ENCODE measurements around the gene ARHGAP19. TPM values are rescaled to one million over a fixed set of nuclear protein-coding genes. Genes with fewer than 3 reads are reported as not detected.

ARHGAP19 gene
- total and polyA plus RNA-seq, 2 donors (not counting 1 experiment from before 2014, with no cell fraction given), result 5.6 to 7.4 TPM

DNA sequence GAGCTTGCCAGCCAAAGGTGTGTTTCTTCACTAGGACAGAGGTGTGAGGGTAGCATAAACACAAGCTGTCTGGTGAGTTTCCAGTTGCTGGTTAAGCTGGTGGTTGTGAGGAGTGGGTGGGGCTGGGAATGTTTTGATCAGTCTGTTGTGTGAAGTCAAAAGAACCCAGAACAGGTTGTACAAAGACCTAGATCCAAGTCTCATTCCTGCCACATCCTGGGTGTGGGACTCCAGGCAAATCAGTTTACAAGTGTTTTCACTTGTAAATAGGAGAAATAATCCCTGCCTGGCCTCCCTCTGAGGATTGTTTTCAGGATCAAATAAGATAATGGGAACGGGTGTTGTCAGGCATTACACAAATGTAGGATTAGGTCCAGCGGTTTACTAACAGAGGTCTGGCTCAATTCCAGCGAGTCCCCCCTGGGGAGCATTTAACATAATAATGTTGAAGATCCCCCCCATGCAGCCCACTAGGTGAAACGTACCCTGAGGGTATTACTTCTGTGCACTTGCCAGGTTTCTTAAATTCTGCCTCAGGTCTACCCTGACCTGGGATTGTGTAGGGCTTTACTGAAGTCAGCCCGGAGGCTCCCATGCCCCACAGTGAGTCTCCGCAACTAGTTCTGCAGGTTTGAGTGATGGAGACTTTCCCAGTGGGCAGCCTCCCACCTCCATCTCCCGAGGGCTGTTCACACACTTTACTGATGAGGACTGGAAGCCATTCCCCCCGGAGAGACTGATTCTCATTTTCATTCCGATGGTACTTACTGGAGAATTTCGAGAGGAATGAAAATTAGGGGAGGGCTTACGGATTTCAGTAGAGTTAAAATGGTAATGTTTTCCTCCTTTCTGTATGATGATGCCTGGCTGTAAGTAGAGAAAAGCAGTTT, 44.8 kb upstream of the ARHGAP19 start:
- Histone ChIP-seq H3K27ac (ENCODE audit: insufficient read depth, low read length) (no peak overlapping the region), H3K4me2 (ENCODE audit: extremely low read depth, insufficient read depth, low read length) (no peak overlapping the region), H2AFZ (ENCODE audit: low read length) (no peak overlapping the region)

DNA sequence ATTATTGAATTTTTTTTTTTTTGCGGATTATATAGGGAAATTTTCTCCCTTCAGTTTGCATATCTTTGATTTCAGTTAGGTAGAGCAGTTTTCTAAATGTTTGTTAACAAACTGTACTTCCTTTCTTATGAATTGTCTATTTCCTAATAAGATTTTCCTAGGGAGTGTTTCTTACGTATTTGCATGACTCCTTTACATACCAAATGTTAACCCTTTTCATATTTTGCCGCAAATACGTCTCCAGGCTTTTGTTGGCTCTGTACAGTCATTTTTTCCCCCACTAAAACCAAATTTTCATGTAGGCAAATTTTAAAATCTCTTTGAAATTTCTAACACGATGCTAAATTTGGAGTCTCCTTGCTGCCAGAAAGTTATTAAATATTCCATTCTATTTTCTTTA, 44.0 kb upstream of the ARHGAP19 start:
- no peak for DNase-seq (ENCODE audit: low read depth in 2 of 2)
- Histone ChIP-seq H3K4me2 (ENCODE audit: extremely low read depth, insufficient read depth, low read length) (no peak overlapping the region), H3K36me3 (ENCODE audit: control insufficient read depth, insufficient read depth, low read length) (no peaks in the 10 kb centered on the region)

More for the DNA sequence above, 44.8 kb upstream of the ARHGAP19 start:
- Histone ChIP-seq H3K79me2 (ENCODE audit: control insufficient read depth, insufficient read depth, low read length) (peaks cover 3% of the 10 kb centered on the region), H4K20me1 (ENCODE audit: control insufficient read depth, extremely low read depth, insufficient read depth, low read length) (no peaks in the 10 kb centered on the region), H3K4me3 (replicated peaks in 1 of 4; ENCODE audit: control extremely low read depth in 1 of 4, insufficient read depth in 1 of 4, low read depth in 3 of 4, low read length in 4 of 4) (no peak overlapping the region), H3K4me1 (ENCODE audit: control insufficient read depth, extremely low read depth, insufficient read depth, low read length) (no peaks in the 10 kb centered on the region), H3K9ac (ENCODE audit: insufficient read depth, low read length) (no peak overlapping the region), H3K27me3 (ENCODE audit: control insufficient read depth, insufficient read depth, low read length) (peaks cover 15% of the 10 kb centered on the region), H3K9me3 (ENCODE audit: control insufficient read depth, insufficient read depth, low read depth, low read length) (no peaks in the 10 kb centered on the region), H3K36me3 (ENCODE audit: control insufficient read depth, insufficient read depth, low read length) (no peaks in the 10 kb centered on the region)
- no peak for DNase-seq (ENCODE audit: low read depth in 2 of 2)
- TF ChIP-seq, protein P1, sequence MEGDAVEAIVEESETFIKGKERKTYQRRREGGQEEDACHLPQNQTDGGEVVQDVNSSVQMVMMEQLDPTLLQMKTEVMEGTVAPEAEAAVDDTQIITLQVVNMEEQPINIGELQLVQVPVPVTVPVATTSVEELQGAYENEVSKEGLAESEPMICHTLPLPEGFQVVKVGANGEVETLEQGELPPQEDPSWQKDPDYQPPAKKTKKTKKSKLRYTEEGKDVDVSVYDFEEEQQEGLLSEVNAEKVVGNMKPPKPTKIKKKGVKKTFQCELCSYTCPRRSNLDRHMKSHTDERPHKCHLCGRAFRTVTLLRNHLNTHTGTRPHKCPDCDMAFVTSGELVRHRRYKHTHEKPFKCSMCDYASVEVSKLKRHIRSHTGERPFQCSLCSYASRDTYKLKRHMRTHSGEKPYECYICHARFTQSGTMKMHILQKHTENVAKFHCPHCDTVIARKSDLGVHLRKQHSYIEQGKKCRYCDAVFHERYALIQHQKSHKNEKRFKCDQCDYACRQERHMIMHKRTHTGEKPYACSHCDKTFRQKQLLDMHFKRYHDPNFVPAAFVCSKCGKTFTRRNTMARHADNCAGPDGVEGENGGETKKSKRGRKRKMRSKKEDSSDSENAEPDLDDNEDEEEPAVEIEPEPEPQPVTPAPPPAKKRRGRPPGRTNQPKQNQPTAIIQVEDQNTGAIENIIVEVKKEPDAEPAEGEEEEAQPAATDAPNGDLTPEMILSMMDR (conservative IDR thresholded peaks at IDR 0.05 in 1 of 2, IDR thresholded peaks at IDR 0.05 in 1 of 2; ENCODE audit: low read depth in 1 of 2, low read length in 2 of 2), result no peak
- TF ChIP-seq EZH2 (IDR thresholded peaks at IDR 0.05; ENCODE audit: low read length, missing control alignments), result no peak

GRCh38 chr10:97336006-97336405, 43.6 kb upstream of the ARHGAP19 start:
- peaks cover 2% of the 10 kb centered on the region for H3K4me1 ChIP-seq (ENCODE audit: control insufficient read depth, extremely low read depth, insufficient read depth, low read length)

More for the DNA sequence above, 44.0 kb upstream of the ARHGAP19 start:
- peaks cover 15% of the 10 kb centered on the region for H3K27me3 ChIP-seq (ENCODE audit: control insufficient read depth, insufficient read depth, low read length)
- peaks cover 4% of the 10 kb centered on the region for H3K79me2 ChIP-seq (ENCODE audit: control insufficient read depth, insufficient read depth, low read length)
- no peak overlapping the region for H2AFZ ChIP-seq (ENCODE audit: low read length)
- H3K9ac ChIP-seq (ENCODE audit: insufficient read depth, low read length), result no peak overlapping the region
- peaks cover 2% of the 10 kb centered on the region for H3K4me1 ChIP-seq (ENCODE audit: control insufficient read depth, extremely low read depth, insufficient read depth, low read length)
- H4K20me1 ChIP-seq (ENCODE audit: control insufficient read depth, extremely low read depth, insufficient read depth, low read length), result no peaks in the 10 kb centered on the region
- no peak overlapping the region for H3K27ac ChIP-seq (ENCODE audit: insufficient read depth, low read length)
- H3K9me3 ChIP-seq (ENCODE audit: control insufficient read depth, insufficient read depth, low read depth, low read length), result no peaks in the 10 kb centered on the region
- TF ChIP-seq EZH2 (IDR thresholded peaks at IDR 0.05; ENCODE audit: low read length, missing control alignments), result no peak
- TF ChIP-seq, protein P1 (conservative IDR thresholded peaks at IDR 0.05 in 1 of 2, IDR thresholded peaks at IDR 0.05 in 1 of 2; ENCODE audit: low read depth in 1 of 2, low read length in 2 of 2), result no peak
- H3K4me3 ChIP-seq (replicated peaks in 1 of 4; ENCODE audit: control extremely low read depth in 1 of 4, insufficient read depth in 1 of 4, low read depth in 3 of 4, low read length in 4 of 4), result no peak overlapping the region

More at GRCh38 chr10:97336006-97336405, 43.6 kb upstream of the ARHGAP19 start:
- Histone ChIP-seq H3K79me2 (ENCODE audit: control insufficient read depth, insufficient read depth, low read length) (peaks cover 4% of the 10 kb centered on the region), H3K27ac (ENCODE audit: insufficient read depth, low read length) (no peak overlapping the region), H3K4me3 (replicated peaks in 1 of 4; ENCODE audit: control extremely low read depth in 1 of 4, insufficient read depth in 1 of 4, low read depth in 3 of 4, low read length in 4 of 4) (no peak overlapping the region), H3K9ac (ENCODE audit: insufficient read depth, low read length) (no peak overlapping the region), H3K36me3 (ENCODE audit: control insufficient read depth, insufficient read depth, low read length) (no peaks in the 10 kb centered on the region), H4K20me1 (ENCODE audit: control insufficient read depth, extremely low read depth, insufficient read depth, low read length) (no peaks in the 10 kb centered on the region), H2AFZ (ENCODE audit: low read length) (no peak overlapping the region), H3K4me2 (ENCODE audit: extremely low read depth, insufficient read depth, low read length) (no peak overlapping the region), H3K9me3 (ENCODE audit: control insufficient read depth, insufficient read depth, low read depth, low read length) (no peaks in the 10 kb centered on the region), H3K27me3 (ENCODE audit: control insufficient read depth, insufficient read depth, low read length) (peaks cover 15% of the 10 kb centered on the region)
- TF ChIP-seq, protein P1 (conservative IDR thresholded peaks at IDR 0.05 in 1 of 2, IDR thresholded peaks at IDR 0.05 in 1 of 2; ENCODE audit: low read depth in 1 of 2, low read length in 2 of 2), result no peak
- no peak for TF ChIP-seq EZH2 (IDR thresholded peaks at IDR 0.05; ENCODE audit: low read length, missing control alignments)
- no peak for DNase-seq (ENCODE audit: low read depth in 2 of 2)
